ENCODE data around the gene CHPF.

Gene CHPF

GRCh38 chr2:219509780-219510511 lies 33.7 kb downstream of the CHPF start (continued):
- TF ChIP-seq PRDM2 (tag by site-specific recombination; IDR thresholded peaks at IDR 0.05; ENCODE audit: borderline replicate concordance) = no peak
- TF ChIP-seq ZNF157 (tag by site-specific recombination; IDR thresholded peaks at IDR 0.05) = no peak
- TF ChIP-seq ZNF404 (tag by site-specific recombination; IDR thresholded peaks at IDR 0.05) = no peak
- TF ChIP-seq ZNF433 (tag by site-specific recombination; IDR thresholded peaks at IDR 0.05; ENCODE audit: low read depth) = no peak
- no peak for TF ChIP-seq ZNF658 (tag by site-specific recombination; IDR thresholded peaks at IDR 0.05)
- TF ChIP-seq, protein P1, sequence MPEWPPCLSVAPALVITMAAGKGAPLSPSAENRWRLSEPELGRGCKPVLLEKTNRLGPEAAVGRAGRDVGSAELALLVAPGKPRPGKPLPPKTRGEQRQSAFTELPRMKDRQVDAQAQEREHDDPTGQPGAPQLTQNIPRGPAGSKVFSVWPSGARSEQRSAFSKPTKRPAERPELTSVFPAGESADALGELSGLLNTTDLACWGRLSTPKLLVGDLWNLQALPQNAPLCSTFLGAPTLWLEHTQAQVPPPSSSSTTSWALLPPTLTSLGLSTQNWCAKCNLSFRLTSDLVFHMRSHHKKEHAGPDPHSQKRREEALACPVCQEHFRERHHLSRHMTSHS (tag by site-specific recombination; IDR thresholded peaks at IDR 0.05) = no peak
- peak; percentile 59 for TF ChIP-seq ZXDB (tag by site-specific recombination; IDR thresholded peaks at IDR 0.05)
- TF ChIP-seq, protein P2, sequence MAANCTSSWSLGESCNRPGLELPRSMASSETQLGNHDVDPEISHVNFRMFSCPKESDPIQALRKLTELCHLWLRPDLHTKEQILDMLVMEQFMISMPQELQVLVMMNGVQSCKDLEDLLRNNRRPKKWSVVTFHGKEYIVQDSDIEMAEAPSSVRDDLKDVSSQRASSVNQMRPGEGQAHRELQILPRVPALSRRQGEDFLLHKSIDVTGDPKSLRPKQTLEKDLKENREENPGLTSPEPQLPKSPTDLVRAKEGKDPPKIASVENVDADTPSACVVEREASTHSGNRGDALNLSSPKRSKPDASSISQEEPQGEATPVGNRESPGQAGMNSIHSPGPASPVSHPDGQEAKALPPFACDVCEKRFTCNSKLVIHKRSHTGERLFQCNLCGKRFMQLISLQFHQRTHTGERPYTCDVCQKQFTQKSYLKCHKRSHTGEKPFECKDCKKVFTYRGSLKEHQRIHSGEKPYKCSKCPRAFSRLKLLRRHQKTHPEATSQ (tag by site-specific recombination; IDR thresholded peaks at IDR 0.05) = peak; percentile 15; the same call in 1 of the 2 replicates
- TF ChIP-seq ZNF785 (tag by site-specific recombination; IDR thresholded peaks at IDR 0.05) = no peak
- TF ChIP-seq, protein P3, sequence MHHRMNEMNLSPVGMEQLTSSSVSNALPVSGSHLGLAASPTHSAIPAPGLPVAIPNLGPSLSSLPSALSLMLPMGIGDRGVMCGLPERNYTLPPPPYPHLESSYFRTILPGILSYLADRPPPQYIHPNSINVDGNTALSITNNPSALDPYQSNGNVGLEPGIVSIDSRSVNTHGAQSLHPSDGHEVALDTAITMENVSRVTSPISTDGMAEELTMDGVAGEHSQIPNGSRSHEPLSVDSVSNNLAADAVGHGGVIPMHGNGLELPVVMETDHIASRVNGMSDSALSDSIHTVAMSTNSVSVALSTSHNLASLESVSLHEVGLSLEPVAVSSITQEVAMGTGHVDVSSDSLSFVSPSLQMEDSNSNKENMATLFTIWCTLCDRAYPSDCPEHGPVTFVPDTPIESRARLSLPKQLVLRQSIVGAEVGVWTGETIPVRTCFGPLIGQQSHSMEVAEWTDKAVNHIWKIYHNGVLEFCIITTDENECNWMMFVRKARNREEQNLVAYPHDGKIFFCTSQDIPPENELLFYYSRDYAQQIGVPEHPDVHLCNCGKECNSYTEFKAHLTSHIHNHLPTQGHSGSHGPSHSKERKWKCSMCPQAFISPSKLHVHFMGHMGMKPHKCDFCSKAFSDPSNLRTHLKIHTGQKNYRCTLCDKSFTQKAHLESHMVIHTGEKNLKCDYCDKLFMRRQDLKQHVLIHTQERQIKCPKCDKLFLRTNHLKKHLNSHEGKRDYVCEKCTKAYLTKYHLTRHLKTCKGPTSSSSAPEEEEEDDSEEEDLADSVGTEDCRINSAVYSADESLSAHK (tag by site-specific recombination; IDR thresholded peaks at IDR 0.05) = no peak
- TF ChIP-seq ZNF398 (tag by site-specific recombination; IDR thresholded peaks at IDR 0.05) = peak; percentile 61
- no peak for TF ChIP-seq ZNF624 (tag by site-specific recombination; IDR thresholded peaks at IDR 0.05)
- 0 out of 2 replicates have a peak, but pooled peaks have one; percentile 20 for TF ChIP-seq ZFP3 (tag by site-specific recombination; IDR thresholded peaks at IDR 0.05; ENCODE audit: low read depth)
- TF ChIP-seq SP3 (tag by site-specific recombination; IDR thresholded peaks at IDR 0.05) = 0 out of 2 replicates have a peak, but pooled peaks have one; percentile 29
- TF ChIP-seq ZNF391 (tag by site-specific recombination; IDR thresholded peaks at IDR 0.05; ENCODE audit: borderline replicate concordance, low read depth) = no peak
- no peak for TF ChIP-seq ZNF266 (tag by site-specific recombination; IDR thresholded peaks at IDR 0.05; ENCODE audit: low read depth)
- TF ChIP-seq RBAK (tag by site-specific recombination; IDR thresholded peaks at IDR 0.05) = no peak
- TF ChIP-seq ZNF202 (tag by site-specific recombination; IDR thresholded peaks at IDR 0.05; ENCODE audit: borderline replicate concordance) = no peak
- no peak for TF ChIP-seq ZNF311 (tag by site-specific recombination; IDR thresholded peaks at IDR 0.05; ENCODE audit: borderline replicate concordance)
- TF ChIP-seq ZNF837 (tag by site-specific recombination; IDR thresholded peaks at IDR 0.05) = no peak
- TF ChIP-seq ZNF114 (tag by site-specific recombination; IDR thresholded peaks at IDR 0.05) = no peak
- TF ChIP-seq, protein P4, sequence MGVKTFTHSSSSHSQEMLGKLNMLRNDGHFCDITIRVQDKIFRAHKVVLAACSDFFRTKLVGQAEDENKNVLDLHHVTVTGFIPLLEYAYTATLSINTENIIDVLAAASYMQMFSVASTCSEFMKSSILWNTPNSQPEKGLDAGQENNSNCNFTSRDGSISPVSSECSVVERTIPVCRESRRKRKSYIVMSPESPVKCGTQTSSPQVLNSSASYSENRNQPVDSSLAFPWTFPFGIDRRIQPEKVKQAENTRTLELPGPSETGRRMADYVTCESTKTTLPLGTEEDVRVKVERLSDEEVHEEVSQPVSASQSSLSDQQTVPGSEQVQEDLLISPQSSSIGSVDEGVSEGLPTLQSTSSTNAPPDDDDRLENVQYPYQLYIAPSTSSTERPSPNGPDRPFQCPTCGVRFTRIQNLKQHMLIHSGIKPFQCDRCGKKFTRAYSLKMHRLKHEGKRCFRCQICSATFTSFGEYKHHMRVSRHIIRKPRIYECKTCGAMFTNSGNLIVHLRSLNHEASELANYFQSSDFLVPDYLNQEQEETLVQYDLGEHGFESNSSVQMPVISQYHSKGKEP (tag by site-specific recombination; IDR thresholded peaks at IDR 0.05) = no peak
- no peak for TF ChIP-seq KLF10 (tag by site-specific recombination; IDR thresholded peaks at IDR 0.05)
- TF ChIP-seq KLF16 (tag by site-specific recombination; IDR thresholded peaks at IDR 0.05) = no peak
- no peak for TF ChIP-seq ZNF121 (tag by site-specific recombination; IDR thresholded peaks at IDR 0.05)
- TF ChIP-seq ZNF155 (tag by site-specific recombination; IDR thresholded peaks at IDR 0.05) = no peak

All from HEK293 (cell line).